HG02798 (cell line): ENCODE results near the gene MLPH.
A peak's percentile ranks its signal among the peaks of the same experiment; 100 is the strongest.

Experiments used
- ATAC-seq: cut with Tn5 transposase; IDR thresholded peaks from one replicate; pipeline ENCODE4 v1.9.1; 2021; ENCODE audit warnings: mild to moderate bottlenecking; ENCODE audit not compliant: unreplicated experiment, poor library complexity

Gene MLPH

DNA sequence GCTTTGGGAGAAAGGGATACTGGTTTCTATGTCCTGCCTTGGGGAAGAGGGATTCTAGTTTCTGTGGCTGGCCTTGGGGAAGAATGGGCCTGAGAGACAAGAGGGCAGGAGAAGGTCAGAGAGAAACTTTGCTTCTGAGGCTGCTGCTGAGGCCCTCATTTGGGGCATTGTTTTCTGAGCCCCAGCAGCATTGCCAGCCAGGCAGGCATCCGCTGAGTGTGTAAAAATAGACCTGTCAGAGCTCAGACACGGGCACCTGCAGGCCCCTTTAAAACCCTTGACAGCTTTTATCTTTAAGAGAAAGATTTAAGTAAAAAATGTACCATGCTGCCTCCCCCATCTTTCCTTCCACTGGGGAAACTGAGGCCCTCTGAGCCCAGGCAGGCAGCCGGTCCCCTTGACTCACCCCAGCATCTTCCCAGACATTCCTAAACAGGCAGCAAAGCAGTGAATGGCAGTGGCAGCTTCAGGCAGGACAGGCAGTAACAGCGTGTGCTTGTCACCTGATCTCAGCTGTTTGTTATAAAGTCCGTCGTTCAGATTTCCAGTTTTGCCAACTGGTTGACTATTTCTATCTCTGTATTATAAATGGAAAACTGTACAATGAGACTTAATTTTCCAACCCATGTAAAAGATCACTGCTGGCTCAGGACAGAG is 27.6 kb downstream of the MLPH start:
- ATAC-seq: no peak

DNA sequence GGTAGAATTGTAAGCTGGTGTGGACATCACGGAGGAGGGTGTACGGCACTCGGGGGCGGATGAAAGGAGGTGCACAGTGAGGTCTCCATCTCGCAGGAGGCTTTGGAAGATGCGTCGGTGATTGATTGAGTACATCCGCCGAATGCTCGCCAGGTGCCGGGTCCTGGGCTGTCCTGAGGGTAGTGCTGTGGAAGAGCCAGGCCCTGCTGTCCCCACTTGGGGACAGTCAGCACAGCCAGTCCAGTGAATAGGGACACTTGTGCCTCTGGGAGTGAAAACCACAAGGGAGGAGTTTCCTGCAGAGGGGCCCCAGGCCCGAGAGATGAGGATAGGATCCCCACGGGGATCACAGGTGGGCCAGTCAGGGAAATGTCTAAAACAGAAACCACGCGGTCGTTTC is 28.1 kb downstream of the MLPH start:
- ATAC-seq: no peak

DNA sequence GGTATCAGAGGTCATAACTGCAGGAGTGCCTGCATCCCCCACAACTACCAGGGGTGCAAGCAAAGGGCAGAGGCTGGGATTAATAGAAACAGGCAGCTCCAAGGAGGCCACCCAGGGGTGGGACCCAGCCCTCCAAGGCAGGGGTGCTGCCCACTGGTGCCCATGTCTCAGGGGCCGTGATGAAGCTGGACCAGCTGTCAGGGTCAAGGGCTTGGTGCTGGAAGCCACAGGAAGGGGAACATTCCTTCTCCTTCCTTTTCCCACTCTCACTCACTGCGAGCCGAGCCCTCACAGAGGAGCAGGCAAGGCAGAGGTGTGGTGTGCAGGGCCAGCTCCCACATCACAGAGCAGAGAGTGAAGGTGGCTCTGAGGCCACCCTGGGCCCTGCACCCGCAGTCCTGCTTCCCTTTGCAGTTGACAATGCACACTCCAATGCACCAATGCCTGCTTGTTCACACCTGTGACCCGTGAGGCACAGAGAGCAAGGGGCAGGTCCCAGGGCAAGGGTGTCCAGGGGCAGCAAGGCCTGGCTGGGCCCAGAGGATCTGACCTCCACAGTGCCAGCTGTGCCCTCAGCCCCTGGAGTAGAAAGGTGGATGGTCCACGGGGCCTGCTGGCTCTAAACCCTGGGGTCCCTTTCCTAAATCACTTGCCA is 28.7 kb downstream of the MLPH start:
- ATAC-seq: no peak

DNA sequence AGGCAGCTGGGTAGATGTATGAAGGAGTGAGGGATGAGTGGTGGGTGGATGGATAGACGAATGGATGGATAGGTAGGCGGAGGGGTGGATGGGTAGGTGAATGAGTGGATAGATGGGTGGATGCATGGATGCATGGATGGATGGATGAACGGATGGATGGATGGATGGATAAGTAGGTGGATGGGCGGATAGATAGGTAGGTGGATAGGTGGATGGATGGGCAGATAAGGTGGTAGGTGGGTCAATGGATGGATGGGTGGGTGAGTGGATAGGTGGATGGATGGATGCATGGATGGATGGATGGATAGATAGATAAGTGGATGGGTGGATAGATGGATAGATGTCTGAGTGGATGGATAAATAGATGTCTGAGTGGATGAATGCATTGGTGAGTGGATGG is 30.1 kb downstream of the MLPH start:
- ATAC-seq: no peak

DNA sequence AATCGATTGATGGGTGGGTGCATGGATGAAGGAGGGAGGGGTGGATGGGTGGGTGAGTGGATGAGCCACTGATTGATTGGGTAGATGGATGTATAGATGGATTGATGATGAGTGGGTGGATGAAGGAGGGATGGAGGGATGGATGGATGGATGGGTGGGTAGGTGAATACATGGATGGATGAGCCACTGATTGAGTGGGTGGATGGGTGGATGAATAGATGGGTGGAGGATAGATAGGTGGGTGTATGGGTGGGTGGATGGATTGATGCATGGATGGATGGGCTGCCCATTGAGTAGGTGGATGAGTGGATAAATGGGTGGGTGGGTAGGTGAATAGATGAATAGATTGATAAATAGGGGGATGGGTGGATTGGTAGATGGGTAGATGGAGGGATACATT is 30.9 kb downstream of the MLPH start:
- ATAC-seq: no peak

DNA sequence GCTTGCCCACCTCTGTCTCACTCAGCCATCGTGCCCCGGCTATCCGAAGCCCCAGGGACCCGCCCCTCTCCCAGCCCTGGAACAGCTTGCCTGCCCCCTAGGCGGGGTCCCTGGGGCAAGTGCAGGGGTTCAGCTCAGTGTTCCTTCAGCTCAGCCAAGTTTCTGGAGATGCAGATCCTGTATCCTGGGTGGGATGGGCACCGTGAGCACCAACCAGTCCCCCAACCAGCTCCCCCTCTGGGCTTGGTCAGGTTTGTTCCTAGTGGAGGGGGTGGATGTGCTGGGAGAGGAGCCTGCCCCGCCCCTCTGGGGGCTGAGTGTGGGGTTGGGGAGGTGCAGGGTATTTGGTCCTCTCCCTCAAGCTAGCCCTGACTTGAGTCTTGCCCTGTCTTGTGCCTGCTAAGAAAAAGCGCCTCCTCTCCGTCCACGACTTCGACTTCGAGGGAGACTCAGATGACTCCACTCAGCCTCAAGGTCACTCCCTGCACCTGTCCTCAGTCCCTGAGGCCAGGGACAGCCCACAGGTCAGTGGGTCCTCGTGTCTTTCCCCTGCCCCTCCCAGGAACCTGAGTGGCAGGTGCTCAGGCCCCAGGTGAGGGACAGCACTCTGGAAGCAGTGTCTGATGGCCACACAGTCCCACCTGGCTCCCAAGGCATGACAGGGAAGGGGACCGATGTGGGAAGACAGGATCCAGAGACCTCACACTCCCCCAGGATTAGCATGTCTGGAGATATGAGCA is 32.6 kb downstream of the MLPH start:
- no peak for ATAC-seq

DNA sequence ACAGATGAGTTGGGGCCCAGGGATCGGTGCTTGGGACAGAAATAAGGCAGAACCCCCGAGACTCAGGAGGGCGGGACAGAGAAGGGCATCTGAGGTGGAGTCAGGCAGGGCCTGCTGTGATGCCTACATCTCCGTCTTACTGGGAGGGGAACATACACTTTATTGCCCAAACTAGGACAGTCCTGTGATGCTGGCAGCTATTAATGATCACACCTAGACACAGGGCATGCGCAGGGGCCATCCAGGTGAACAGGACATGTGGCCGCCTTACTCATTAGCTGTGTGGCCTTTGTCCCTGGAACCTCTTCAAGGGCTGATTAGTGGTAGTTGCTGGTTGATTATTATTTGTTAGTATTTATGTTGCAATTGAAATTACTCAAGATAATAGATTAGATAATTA is 33.2 kb downstream of the MLPH start:
- ATAC-seq: no peak

DNA sequence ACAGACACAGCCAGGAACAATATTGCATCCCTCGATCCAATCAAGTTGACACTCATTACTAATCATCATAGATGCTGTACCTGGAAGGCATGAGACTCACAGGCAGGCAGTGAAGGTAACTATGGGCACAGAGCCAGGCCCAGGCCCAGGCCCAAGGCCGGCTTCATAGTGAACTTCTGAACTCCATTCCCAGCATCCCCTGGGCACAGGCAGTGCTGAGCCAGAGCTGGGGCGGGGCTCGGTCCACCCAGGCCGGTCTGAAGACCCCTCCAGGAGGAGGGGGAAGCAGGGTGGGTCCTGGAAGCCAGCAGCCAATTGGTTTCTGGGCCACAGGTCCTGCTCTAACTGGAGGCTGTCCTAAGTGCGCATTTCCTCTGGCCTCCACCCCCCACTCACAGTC is 37.6 kb downstream of the MLPH start:
- no peak for ATAC-seq

DNA sequence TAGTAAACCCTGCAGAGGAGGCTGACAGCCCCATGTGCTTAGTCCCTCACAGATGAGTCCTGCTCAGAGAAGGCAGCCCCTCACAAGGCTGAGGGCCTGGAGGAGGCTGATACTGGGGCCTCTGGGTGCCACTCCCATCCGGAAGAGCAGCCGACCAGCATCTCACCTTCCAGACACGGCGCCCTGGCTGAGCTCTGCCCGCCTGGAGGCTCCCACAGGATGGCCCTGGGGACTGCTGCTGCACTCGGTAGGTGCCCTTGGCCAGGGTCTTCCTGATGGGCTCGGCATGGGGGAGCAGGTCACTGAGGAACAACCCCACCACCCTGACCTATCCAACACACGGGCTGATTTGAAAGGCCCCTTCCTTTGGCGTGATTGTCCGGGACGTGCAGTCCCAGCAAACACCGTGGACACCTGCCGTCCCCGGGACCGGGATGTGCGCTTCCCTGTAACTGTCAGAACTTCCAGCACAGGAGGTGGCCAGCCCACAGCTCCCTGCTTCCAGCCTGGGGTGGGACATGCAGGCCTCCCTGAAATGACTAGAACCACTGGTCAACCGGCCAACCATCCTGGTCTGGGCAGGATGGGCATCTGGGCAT is 38.6 kb downstream of the MLPH start:
- ATAC-seq: no peak

DNA sequence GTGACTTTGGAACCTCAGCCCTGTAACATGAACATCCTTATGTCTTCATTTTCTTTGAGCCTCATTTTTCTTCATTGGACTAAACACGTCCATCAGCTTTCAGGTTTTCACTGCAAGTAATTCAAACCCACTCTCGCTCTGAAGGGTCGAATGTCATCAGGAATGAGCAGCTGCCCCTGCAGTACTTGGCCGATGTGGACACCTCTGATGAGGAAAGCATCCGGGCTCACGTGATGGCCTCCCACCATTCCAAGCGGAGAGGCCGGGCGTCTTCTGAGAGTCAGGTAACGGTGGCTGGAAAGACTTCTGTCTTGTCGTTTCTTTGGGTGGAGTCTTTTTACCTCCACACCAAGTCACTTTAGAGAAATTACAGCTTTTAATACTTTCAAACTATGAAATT is 40.2 kb downstream of the MLPH start:
- ATAC-seq: no peak

DNA sequence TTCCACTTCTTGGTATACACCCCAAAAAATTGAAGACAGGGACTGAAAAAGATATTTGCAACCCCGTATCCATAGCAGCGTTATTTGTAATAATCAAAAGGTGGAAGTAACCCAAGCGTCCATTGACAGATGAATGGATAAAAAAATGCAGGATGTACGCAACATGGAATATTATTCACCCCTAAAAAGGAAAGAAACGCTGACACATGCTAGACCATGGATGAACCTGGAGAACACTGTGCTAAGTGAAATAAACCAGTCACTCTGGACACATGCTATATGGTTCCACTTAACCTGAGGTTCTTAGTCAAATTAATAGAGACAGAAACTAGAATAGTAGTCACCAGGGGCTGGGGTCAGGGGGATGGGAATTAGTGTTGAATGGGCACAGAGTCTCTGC is 40.7 kb downstream of the MLPH start:
- no peak for ATAC-seq

DNA sequence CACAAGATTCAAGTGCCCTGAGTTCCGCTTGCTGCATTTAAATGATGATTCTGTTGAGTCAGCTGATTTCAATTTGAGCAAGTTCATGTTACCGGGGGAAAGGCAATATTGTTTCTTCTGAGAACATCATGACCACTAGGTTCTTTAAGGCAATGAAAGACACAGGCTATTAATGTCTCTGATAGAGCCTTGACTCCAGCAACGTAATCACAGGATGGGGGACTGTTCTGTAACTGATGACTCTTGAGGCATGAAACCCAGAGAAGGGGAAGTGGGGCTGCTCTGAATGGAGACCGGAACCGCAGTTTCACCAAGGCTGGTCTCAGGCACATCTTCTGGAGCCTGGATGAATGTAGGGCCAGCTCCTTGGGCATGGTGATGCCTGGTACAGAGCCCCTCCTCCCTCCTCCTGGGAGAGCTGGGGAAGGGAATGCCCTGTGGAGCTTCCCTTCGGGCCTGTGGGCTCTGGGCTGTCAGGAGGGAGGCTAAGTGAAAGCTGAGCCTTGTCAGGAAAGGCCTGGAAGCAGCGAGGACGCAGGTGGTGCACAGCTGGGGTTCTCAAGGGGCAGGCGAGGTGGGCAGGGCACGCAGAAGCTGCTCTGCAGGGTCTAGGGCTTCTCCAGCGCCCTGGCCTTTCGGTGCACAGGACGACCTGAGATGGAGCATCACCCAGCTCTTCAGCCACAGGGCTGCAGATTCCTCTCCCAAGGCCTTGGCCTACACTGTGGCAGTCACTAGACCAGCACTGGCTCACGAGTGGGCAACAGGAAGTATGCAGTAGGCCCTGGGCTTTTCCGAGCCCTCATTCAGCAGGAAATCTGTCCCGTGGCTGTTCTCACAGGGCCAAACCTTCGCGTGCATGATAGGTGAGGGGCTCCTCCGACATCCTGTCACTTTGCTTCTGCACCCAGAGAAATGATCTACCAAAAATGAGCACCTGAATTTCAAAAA is 42.7 kb downstream of the MLPH start:
- ATAC-seq: peak; percentile 83

DNA sequence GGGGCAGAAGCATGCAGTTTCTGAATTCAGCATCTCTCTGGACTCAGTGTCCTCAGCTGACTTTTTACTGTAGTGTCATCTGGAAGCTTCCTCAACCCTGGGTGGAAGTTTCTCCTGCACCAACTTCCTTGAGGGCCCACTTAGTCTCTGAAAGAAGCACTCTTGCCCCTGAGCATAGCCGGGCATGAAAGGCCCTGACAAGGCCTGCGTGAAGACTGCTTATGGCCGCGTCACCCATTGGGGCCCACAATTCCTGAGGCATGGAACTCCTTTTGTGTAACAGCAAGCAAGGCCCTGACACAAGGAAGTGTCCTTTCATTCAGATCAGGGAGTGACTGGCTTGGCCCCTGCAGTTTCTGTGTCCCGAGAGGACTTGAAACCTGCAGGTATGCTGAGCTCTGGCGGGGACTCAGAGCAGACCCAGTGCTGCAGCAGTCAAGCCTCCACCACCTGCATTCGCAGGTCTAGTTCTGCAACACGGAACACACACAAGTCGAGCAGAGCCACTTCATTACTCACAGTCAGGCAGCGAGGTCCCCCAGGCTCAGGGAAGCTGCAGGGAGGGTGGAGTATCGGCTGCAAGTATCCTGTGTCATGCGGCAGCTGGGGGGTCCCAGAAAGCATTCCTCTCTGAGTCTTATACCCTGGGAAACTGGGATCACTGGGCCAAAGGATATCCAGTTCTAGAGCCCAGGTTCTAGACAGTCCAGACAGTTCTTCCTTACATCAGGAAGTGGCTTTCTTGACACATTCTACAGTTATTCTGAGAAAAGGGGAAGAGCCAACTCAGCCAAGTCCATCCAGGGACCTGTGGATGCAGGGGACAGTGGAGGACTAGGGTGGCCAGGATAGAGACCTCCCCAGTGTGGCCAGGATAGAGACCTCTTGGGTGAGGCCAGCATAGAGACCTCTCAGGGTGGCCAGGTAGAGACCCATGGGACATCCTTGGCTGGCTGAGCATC is 43.7 kb downstream of the MLPH start:
- ATAC-seq: peak; percentile 81

DNA sequence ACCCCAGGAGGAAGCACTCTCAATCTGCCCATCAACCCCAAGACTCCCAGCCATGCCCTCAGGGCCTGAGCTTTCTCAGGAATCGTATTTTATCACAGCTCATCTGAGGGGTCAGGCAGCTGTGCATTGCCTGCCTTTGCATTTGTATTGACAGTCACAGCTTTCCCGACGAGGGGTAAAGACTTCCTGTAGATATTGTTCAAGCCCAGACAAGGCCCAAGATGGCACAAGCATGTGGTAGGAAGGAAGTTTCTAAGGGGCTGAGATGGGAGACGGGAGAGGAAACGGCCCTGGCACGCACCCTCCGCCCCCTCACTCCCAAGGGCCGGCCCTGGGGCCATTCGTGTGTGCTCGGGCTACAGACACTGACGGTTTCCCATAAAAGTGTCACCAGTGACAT is 45.1 kb downstream of the MLPH start:
- no peak for ATAC-seq

DNA sequence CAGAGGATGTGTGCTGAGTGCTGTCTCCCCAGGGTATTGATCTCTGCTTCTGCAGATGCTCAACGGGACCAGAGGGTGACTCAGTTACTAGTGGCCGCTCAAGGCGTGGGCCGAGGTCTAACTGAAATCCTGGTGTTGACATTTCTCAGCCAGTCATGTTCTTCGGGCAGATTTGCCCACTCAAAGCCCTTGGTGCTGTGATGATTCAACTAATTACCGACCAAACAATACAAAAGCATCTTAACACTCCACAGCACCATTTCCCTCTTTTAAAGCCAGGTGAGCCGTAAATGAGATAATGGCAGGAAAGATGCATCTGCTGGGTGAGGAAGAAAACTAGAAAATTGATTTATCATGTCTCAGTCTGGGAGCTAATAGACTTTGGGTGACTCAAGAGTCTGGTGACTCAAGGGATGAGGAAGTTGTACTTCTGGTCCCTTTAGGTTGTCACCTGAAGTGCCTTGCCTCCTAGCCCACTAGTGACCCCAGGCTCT is 46.7 kb downstream of the MLPH start:
- no peak for ATAC-seq

DNA sequence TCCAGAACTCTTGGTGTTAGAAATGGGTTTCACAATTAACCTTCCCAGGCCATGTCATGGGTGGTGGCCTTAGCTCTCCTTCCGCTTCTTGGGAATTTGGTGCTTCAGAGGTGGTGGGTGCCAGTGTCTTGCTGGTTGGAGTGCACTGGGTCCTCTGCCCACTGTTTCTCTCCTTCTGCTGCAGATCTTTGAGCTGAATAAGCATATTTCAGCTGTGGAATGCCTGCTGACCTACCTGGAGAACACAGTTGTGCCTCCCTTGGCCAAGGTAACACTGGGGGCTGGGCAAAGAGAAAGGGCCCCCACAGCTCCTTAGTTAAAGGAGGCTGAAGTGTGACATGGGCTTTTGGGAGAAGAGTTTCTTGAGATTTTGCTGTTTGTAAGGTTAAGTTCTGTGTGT is 47.3 kb downstream of the MLPH start:
- ATAC-seq: no peak

DNA sequence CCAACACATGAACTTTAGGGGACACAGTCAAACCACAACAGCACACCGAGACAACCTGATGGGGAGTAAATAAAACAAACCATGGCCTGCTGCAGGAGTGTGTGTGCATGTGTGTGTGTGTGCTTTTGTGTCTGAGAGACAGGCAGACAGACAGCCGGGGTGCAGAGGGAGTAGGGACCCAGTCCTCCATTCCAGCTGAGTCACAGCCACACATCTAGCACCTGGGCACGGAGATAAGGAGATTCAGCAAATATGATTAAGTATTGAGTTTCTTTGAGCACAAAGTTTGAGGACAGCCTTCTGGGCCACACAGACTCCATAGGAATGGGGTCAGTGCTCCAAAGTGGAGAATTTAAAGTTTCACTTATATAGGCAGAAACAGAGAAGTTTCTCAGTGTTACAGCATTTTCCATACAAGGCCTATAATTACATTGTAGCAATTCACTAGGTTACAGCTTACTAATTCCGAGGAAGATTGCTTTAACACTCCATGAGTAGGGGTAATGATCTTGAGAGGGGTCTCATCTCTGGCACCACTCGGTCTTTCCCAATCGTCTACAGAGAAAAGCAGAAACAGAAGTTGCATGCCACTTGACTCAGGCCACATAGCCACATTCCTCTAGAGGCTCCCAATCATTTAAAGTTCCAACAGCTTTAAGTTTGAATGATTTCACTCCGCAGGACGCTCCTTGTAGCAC is 48.5 kb downstream of the MLPH start:
- no peak for ATAC-seq

DNA sequence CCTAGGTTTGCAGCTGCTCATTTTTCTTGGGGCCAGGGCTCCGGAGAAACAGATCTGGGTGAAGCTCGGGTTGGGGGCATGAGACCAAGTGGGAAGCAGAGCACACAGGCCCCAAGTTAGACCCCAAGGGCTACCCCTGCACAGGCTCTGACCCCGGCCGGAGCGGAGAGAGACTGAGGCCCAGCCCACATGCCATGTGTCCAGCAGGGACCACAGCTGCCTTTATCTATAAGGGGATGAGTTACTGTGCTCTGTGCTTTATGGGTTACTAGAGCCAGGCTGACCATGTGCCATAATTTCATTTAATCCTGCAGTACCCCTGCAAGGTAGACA is 49.0 kb downstream of the MLPH start:
- no peak for ATAC-seq

DNA sequence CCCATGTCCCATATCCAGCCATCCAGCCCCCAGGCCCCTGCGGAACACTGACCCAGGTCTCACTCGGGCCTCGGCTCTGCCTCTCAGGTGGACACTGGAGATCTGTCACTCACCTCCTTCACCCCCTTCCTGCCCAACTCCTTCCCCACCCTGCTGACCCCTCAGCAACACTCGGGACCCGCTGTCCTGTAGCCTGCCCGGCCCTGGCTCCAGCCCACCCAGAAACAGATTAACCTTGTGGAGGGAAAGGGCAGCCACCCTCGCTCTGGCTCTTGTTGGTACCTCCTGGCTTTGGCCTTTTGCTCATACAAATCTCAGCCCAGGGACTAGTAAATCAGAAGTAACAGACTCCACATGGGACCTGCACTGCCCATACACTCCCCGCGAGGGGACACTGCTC is 49.6 kb downstream of the MLPH start:
- no peak for ATAC-seq
